Activated CD4-positive, alpha-beta T cell treated with anti-CD3 and anti-CD28 coated beads, Interleukin-2, amount 50 U/mL, for 4 hours (primary cell): Measurements from ENCODE around the gene UGT2B10.
"Not testable (repeated sequence)": the region's sequence is repeated elsewhere in the genome, so short reads cannot be mapped to it uniquely, and the experiment has no call there.

Experiments
- DNase-seq, 2 experiments: peaks; one replicate each; pipeline ENCODE4 v3.0.0-alpha.2; 2020

The UGT2B10 gene

GRCh38 chr4:68815617-68816409 lies at the start of gene UGT2B10:
Gene UGT2B10, plus strand, starts transcription at chr4:68815994. Its CDS starts 26 bp downstream, at chr4:68816020.
- not testable (repeated sequence) for DNase-seq

DNA sequence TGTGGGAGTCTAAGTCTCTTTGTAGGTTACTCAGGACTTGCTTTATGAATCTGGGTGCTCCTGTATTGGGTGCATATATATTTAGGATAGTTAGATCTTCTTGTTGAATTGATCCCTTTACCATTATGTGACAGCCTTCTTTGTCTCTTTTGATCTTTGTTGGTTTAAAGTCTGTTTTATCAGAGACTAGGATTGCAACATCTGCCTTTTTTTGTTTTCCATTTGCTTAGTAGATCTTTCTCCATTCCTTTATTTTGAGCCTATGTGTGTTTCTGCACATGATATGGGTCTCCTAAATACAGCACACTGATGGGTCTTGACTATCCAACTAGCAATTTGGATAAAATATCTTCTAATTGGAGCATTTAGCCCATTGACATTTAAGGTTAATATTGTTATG lies 44.0 kb upstream of the UGT2B10 start:
- DNase-seq, result not testable (repeated sequence)

DNA sequence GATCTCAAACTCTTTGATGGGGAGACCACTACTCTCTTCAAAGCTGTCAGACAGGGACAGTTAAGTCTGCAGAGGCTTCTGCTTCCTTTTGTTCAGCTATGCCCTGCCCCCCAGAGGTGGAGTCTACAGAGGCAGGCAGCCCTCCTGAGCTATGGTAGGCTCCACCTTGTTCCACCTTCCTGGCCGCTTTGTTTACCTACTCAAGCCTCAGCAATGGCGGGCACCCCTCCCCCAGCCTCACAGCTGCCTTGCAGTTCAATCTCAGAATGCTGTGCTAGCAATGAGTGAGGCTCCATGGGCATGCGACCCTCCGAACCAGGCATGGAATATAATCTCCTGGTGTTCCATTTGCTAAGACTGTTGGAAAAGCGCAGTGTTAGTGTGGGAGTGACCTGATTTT lies 42.1 kb upstream of the UGT2B10 start:
- DNase-seq, result no peak

- no peak for DNase-seq
Measured at GRCh38 chr4:68780232-68780631, 35.6 kb upstream of the UGT2B10 start.

GRCh38 chr4:68797048-68797447 lies 18.7 kb upstream of the UGT2B10 start:
- DNase-seq, result no peak

- no peak for DNase-seq
Measured at GRCh38 chr4:68797618-68798017, 18.2 kb upstream of the UGT2B10 start.

- DNase-seq, result no peak
Measured at GRCh38 chr4:68803013-68803412, 12.8 kb upstream of the UGT2B10 start.

- DNase-seq, result no peak
Measured at GRCh38 chr4:68808060-68808459, 7.7 kb upstream of the UGT2B10 start.

GRCh38 chr4:68810919-68811318 lies 4.9 kb upstream of the UGT2B10 start:
- no peak for DNase-seq

- DNase-seq, result not testable (repeated sequence)
Measured at GRCh38 chr4:68816410-68817265, 844 bp downstream of the UGT2B10 start.

- no peak for DNase-seq
Measured at GRCh38 chr4:68817386-68817785, 1.6 kb downstream of the UGT2B10 start.

DNA sequence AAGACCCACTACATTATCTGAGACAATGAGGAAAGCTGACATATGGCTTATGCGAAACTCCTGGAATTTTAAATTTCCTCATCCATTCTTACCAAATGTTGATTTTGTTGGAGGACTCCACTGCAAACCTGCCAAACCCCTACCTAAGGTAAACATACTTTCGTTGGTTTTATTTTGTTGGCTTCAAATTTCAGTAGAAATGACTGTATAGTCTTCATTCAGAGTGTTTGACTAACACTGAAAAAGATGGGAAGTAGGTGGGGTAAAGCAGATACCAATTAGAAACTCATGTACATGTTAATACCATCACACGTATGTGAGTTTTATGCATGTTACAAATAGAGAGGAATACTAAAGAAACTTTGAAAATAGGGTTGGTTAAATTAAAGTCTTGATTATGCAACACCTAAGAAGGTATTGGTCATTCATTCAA lies 2.3 kb downstream of the UGT2B10 start:
- DNase-seq, result not testable (repeated sequence)

- DNase-seq, result no peak
Measured at GRCh38 chr4:68831642-68832041, 15.8 kb downstream of the UGT2B10 start.

- DNase-seq, result no peak
Measured at GRCh38 chr4:68850293-68850692, 34.5 kb downstream of the UGT2B10 start.

- no peak for DNase-seq
Measured at GRCh38 chr4:68855771-68856170, 40.0 kb downstream of the UGT2B10 start.

DNA sequence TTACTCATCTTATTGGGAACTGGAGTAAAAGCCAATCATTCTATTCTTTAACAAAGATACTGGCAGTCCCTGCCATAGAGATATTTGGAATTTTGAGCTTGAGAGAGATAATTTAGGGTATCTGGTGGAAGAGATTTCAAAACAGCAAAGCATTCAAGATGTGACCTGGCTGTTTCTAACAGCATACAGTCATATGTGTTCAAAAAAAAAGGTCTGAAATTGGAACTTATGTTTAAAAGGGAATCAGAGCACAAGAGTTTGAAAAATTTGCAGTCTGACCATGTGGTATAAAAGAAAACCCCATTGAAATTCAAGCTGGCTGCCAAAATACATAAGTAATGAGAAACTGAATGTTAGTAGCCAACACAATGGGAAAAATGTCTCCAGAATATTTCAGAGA lies 42.2 kb downstream of the UGT2B10 start:
- no peak for DNase-seq

- no peak for DNase-seq
Measured at GRCh38 chr4:68859655-68860054, 43.9 kb downstream of the UGT2B10 start.

- DNase-seq, result no peak
Measured at GRCh38 chr4:68861057-68861456, 45.3 kb downstream of the UGT2B10 start.

GRCh38 chr4:68864438-68865187 lies 48.8 kb downstream of the UGT2B10 start:
- no peak for DNase-seq

GRCh38 chr4:68865188-68865638 lies 49.4 kb downstream of the UGT2B10 start:
- no peak for DNase-seq

- no peak for DNase-seq
Measured at GRCh38 chr4:68865760-68866159, 50.0 kb downstream of the UGT2B10 start.

DNA sequence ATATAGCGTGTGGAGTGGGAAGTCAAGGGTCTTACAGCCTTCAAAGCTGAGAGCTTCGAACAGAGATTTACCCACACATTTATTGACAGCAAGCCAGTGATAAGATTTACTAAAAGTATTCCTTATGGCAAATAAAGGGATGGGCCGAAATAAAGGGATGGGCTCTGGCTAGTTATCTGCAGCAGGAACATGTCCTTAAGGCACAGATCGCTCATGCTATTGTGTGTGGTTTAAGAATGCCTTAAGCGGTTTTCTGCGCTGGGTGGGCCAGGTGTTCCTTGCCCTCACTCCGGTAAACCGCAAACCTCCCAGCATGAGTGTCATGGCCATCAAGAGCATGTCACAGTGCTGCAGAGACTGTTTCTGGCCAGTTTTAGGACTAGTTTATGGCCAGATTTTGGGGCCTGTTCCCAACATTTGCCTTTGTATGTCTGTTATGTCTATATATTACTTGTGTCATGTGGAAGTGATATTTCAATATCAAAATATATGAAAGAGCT lies 53.5 kb downstream of the UGT2B10 start:
- no peak for DNase-seq
